Uterus (tissue), 4 donors: ENCODE results near the gene HECW1. TPM values are rescaled to one million over a fixed set of nuclear protein-coding genes. Genes with fewer than 3 reads are reported as not detected.
A peak's percentile ranks its signal among the peaks of the same experiment; 100 is the strongest.
"Not testable (repeated sequence)": the region's sequence is repeated elsewhere in the genome, so short reads cannot be mapped to it uniquely, and the experiment has no call there.

Experiments used
- DNase-seq, 2 donors: peaks; one replicate each; pipeline ENCODE4 v3.0.0-alpha.2; 2019 to 2020
- H3K27ac ChIP-seq, 2 donors: fragments of 200-600 bp; sonication (generic); 1 replicate in 1 of 2; 2 replicates in 1 of 2; pipeline ENCODE4 v1.5.1; 2016 to 2018
- H3K27me3 ChIP-seq, 2 donors: fragments of 200-600 bp; sonication (generic); one replicate each; pipeline ENCODE4 v1.5.1; 2018 to 2019; ENCODE audit warnings: control low read depth in 1 of 2
- H3K36me3 ChIP-seq, 2 donors: fragments of 200-600 bp; sonication (generic); one replicate each; pipeline ENCODE4 v1.5.1; 2019; ENCODE audit warnings: control low read depth in 1 of 2
- H3K4me1 ChIP-seq, 2 donors: fragments of 200-600 bp; sonication (generic); one replicate each; pipeline ENCODE4 v1.5.1; 2018 to 2019; ENCODE audit warnings: control low read depth in 1 of 2
- H3K4me3 ChIP-seq, 2 donors: fragments of 200-600 bp; sonication (generic); 1 replicate in 1 of 2; 2 replicates in 1 of 2; pipeline ENCODE4 v1.5.1; 2018 to 2019; ENCODE audit warnings: mild to moderate bottlenecking in 1 of 2
- H3K9me3 ChIP-seq, 2 donors: fragments of 200-600 bp; sonication (generic); one replicate each; pipeline ENCODE4 v1.5.1; 2019; ENCODE audit warnings: control low read depth in 1 of 2
- CTCF ChIP-seq, 4 experiments: fragments of 200-600 bp in 2 of 4; fragments of 450-650 bp in 2 of 4; sonication (generic) in 2 of 4; IDR thresholded peaks; one replicate each; pipeline ENCODE4 v1.5.1; 2016 to 2019; ENCODE audit warnings: antibody characterized with exemption in 4 of 4, mild to moderate bottlenecking in 2 of 4, moderate library complexity in 1 of 4
- POLR2A ChIP-seq, 2 donors: fragments of 450-650 bp; IDR thresholded peaks; one replicate each; pipeline ENCODE4 v1.6.1; 2016; ENCODE audit warnings: antibody characterized with exemption in 2 of 2, mild to moderate bottlenecking in 1 of 2, moderate library complexity in 1 of 2
- intact Hi-C: fragments of 100-400 bp; cut with DNase I; formaldehyde crosslinking; loops from one replicate; pipeline ENCODE4 v1.15.1; 2023; ENCODE audit warnings: low total_unique reads
- total RNA-seq, 4 donors: library from RNA; depleted of rRNA in 3 of 4; stranded (reverse); fragments of >200 nt in 3 of 4; gene quantifications; one replicate each; pipeline versions ENCODE4 v1.1.0 to v1.2.4, GENCODE V29; 2014 to 2023
- donor health status: DM: yes; HTN: yes; CAD: no.

HECW1 gene
- total RNA-seq, 4 donors from 2014 or later = 0.28 TPM; not detected in 3

DNA sequence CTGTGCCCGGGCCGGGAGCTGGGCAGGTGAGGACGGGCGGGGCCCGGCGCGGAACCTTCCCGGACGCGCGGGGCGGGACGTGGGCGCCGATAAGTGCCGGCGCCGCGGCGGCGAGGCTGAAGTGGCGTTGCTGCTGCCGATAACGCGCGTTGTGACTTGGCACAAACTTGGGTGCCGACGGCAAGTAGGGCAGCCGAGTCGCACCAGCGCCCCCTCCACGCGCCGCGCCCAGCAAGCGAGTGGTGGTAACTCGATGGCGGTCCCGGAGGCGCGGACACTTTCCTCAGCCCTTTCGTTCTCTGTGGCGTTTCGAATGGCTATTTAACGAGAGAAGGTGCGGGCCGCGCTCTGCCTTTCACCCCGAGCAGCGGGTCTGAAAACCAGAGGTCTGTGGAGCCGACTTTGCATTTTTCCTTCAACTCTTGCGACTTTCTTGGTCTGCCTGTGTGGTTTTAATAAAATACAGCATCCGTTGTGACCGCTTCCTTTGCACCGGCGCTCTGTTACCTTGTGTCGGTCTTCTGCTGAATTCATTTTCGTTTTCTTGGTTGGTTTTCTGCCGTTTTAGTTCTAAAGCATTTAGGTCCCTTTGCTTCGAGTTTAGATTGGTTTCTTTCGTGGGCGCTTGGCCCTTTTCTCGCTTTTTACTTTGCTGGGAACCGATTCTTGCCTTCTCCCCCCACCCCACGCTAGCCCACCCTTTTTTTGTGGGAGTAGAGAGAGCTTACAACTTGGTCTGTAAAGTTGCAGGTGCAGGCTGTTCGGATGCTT, 471.2 kb downstream of the HECW1 start:
- intact Hi-C loops = loop anchor here (5.0 to 10.0 kb wide), 2 partner anchors 139 to 251 kb away; no protein-coding TSS in a partner anchor
- Histone ChIP-seq H3K4me3 (peak overlapping the region; percentile 65 to 70), H3K27me3 (no peaks in the 10 kb centered on the region), H3K4me1 (no peaks in the 10 kb centered on the region), H3K36me3 (no peaks in the 10 kb centered on the region), H3K9me3 (no peaks in the 10 kb centered on the region), H3K27ac (peak overlapping the region; percentile 90 to 91)
- TF ChIP-seq CTCF (IDR thresholded peaks at IDR 0.05) (no peak), POLR2A (IDR thresholded peaks at IDR 0.05) (no peak)
- DNase-seq = peak; percentile 59

DNA sequence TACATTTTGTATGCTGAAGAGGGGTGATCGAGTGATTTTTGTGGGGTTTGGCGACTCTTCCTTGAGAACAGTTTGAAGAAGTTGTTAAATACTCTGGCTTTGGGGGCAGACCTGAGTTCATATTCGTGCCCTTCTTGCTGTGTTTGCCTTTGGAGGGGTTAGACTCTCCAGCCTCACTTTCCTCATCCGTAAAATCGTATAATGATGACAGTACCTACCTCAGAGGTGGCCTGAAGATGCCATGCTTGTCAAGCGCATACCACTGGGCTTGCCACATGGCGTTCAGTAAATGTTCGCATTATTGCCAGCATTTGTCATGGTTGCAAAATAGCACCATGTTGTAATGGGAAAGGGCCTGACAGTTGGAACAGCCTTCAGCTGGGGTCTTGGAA, 471.7 kb downstream of the HECW1 start:
- H3K36me3 ChIP-seq = no peaks in the 10 kb centered on the region
- no peaks in the 10 kb centered on the region for H3K4me1 ChIP-seq
- TF ChIP-seq CTCF (IDR thresholded peaks at IDR 0.05) (no peak), POLR2A (IDR thresholded peaks at IDR 0.05) (no peak)
- peak overlapping the region; percentile 90 to 91 for H3K27ac ChIP-seq
- DNase-seq = peak in 1 of 2 donors; percentile 25
- H3K4me3 ChIP-seq = peak overlapping the region; percentile 65 to 70
- intact Hi-C loops = loop anchor here (5.0 to 10.0 kb wide), 2 partner anchors 138 to 251 kb away; no protein-coding TSS in a partner anchor
- no peaks in the 10 kb centered on the region for H3K9me3 ChIP-seq
- H3K27me3 ChIP-seq = no peaks in the 10 kb centered on the region

DNA sequence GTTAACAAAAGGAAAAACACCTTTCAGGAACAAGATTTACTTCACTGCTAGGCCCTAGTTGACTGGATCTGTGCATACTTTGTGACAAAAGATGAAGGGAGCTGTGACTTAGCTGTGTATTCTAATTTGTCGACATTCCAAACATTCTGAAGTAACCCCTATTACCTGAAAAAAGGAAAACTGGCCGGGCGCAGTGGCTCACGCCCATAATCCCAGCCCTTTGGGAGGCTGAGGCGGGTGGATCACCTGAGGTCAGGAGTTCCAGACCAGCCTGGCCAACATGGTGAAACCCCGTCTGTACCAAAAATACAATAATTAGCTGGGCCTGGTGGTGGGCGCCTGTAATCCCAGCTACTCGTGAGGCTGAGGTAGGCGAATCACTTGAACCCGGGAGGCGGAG, 472.3 kb downstream of the HECW1 start:
- not testable (repeated sequence) for H3K9me3 ChIP-seq, H3K4me1 ChIP-seq, H3K36me3 ChIP-seq, DNase-seq, H3K27me3 ChIP-seq
- intact Hi-C loops = loop anchor here (5.0 to 10.0 kb wide), 2 partner anchors 138 to 250 kb away; no protein-coding TSS in a partner anchor
- peak overlapping the region in 1 of 2 donors; percentile 65 for H3K4me3 ChIP-seq
- peak overlapping the region; percentile 90 to 91 for H3K27ac ChIP-seq

GRCh38 chr7:43585562-43585961, 473.1 kb downstream of the HECW1 start:
- no peaks in the 10 kb centered on the region for H3K9me3 ChIP-seq
- no peak for DNase-seq
- no peak for TF ChIP-seq POLR2A (IDR thresholded peaks at IDR 0.05)
- no peaks in the 10 kb centered on the region for H3K36me3 ChIP-seq
- no peak overlapping the region for H3K4me3 ChIP-seq
- no peaks in the 10 kb centered on the region for H3K27me3 ChIP-seq
- intact Hi-C loops = loop anchor here (10.0 kb wide), 1 partner anchor 249 kb away; no protein-coding TSS in a partner anchor
- H3K4me1 ChIP-seq = no peaks in the 10 kb centered on the region
- H3K27ac ChIP-seq = peak overlapping the region in 1 of 2 donors; percentile 10

DNA sequence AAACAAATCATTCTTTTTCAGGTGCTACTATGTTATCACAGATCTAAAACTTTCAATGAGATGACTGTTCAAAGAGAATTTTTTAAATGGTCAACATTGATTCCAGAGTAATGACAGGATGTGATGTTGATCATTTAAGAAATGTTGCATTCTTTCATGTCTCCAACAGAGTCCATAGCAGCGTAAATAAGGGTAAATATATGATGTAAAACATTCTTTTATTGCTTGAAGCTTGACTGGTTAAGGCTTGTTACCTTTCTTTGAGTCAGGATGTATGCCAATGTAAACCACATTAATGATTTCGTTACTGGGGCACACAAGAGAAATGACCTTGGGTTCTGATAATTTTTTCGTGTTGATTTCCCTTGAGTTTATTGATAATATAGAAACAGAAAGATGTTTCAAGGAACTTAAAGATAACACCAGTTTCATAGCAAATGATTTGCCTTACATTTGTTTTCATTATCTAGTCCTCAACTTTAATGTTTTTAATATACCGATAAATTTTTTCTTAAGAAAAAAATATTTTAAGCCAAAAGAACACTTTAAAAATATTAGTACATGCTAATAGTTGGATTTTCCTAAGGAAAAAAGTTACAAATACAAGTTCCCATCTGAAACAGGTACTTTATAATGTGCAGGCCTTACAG, 473.9 kb downstream of the HECW1 start:
- H3K4me3 ChIP-seq = no peak overlapping the region

More for the DNA sequence above, 473.9 kb downstream of the HECW1 start:
- Histone ChIP-seq H3K27ac (no peak overlapping the region), H3K27me3 (no peaks in the 10 kb centered on the region), H3K36me3 (no peaks in the 10 kb centered on the region), H3K4me1 (no peaks in the 10 kb centered on the region), H3K9me3 (no peaks in the 10 kb centered on the region)
- no peak for DNase-seq
- no peak for TF ChIP-seq CTCF (IDR thresholded peaks at IDR 0.05)
- no peak for TF ChIP-seq POLR2A (IDR thresholded peaks at IDR 0.05)
- intact Hi-C loops = loop anchor here (10.0 kb wide), 1 partner anchor 248 kb away; no protein-coding TSS in a partner anchor
